Measurements from ENCODE around the gene FOXL3.

GRCh38 chr7:326809-327232, 36.9 kb downstream of the FOXL3 start:
- TF ChIP-seq GATA2 (IDR thresholded peaks at IDR 0.05; ENCODE audit: low read depth, low read length) (no peak), GATA3 (IDR thresholded peaks at IDR 0.05; ENCODE audit: low read depth, low read length) (no peak)

Data from SH-SY5Y (cell line).